ENCODE measurements around the gene MPP1.

The MPP1 gene

DNA sequence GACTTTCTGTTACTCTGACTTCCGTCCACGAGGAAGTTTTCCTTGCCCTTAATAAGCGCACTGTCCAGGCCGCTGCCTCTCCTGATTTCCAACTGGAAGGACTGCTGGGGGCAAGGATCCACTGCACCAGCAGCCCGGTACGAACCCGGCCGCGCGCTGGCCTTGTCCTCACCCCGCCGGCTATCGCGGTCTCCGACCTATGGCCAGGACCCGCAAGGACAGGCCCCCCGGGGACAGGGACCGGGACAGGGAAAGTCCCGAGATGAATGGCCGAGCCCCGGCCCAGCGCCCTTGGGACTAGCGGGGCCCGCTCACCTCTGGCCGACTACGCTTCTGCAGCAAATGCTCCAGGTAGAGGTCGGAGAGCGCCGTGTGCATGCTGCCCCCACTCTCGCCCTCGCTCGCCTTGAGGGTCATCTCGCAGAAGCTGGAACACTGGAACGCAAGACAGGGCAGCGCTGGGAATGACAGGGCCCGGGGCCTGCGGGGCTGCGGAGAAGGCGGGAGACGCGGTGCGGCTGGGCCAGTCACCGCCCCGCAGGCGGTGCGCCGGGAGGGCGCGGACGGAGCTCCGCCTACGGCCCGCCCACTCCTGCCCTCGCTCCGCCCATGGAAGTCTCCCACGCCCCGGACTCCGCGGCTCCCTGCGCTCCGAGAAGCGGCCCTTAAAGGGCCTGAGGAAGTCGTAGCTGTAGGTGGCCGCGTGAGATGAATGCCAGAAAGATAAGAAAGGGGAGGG lies at the start of gene MPP1:
MPP1 (minus strand) TSS at position 529 of the 739 bp plus-strand sequence; CDS start at position 417, 112 bp downstream.
- ChIA-PET CTCF (interaction anchor here (0.6 to 1.0 kb wide), 2 partner anchors 26 to 57 kb away, joined by 3 read pairs; no protein-coding TSS in a partner anchor), POLR2A (interaction anchor here (0.6 to 1.3 kb wide), 5 partner anchors 8 to 209 kb away, joined by 3 to 14 read pairs (median 4); partner anchors contain the start of gene DKC1)
- H3K27ac ChIP-seq (ENCODE audit: extremely low read depth, low read depth, low read length), result peak within 1 kb of the TSS; percentile 63; the same call in 1 of the 2 replicates
- TF ChIP-seq ZFHX2 (tag by site-specific recombination; conservative IDR thresholded peaks at IDR 0.05) (peak; percentile 99), ZIC2 (tag by site-specific recombination; IDR thresholded peaks at IDR 0.05) (peak; percentile 81), KLF8 (tag by site-specific recombination; IDR thresholded peaks at IDR 0.05) (peak; percentile 57; the same call in 1 of the 2 replicates), HOXC10 (CRISPR knock-in tag; IDR thresholded peaks at IDR 0.05) (no peak), KLF9 (tag by site-specific recombination; IDR thresholded peaks at IDR 0.05; ENCODE audit: low read depth) (peak; percentile 36; the same call in 1 of the 2 replicates), ZNF776 (tag by site-specific recombination; IDR thresholded peaks at IDR 0.05; ENCODE audit: borderline replicate concordance) (no peak), BCL11B (tag by site-specific recombination; IDR thresholded peaks at IDR 0.05; ENCODE audit: low read depth) (no peak), ZNF660 (tag by site-specific recombination; IDR thresholded peaks at IDR 0.05) (peak; percentile 65; the same call in 1 of the 2 replicates), SP3 (tag by site-specific recombination; IDR thresholded peaks at IDR 0.05) (peak; percentile 93), ZNF335 (tag by site-specific recombination; conservative IDR thresholded peaks at IDR 0.05) (peak; percentile 58), ZNF341 (tag by site-specific recombination; IDR thresholded peaks at IDR 0.05; ENCODE audit: low read depth) (0 out of 2 replicates have a peak, but pooled peaks have one; percentile 32), ZBTB20 (tag by site-specific recombination; IDR thresholded peaks at IDR 0.05) (peak; percentile 96), SP2 (tag by site-specific recombination; IDR thresholded peaks at IDR 0.05) (peak; percentile 82), ZSCAN18 (tag by site-specific recombination; IDR thresholded peaks at IDR 0.05) (no peak), ZFP69B (tag by site-specific recombination; IDR thresholded peaks at IDR 0.05) (no peak), EGR2 (tag by site-specific recombination; IDR thresholded peaks at IDR 0.05; ENCODE audit: low read depth) (peak; percentile 94), KLF10 (tag by site-specific recombination; IDR thresholded peaks at IDR 0.05) (peak; percentile 55; the same call in 1 of the 2 replicates), KLF1 (tag by site-specific recombination; IDR thresholded peaks at IDR 0.05) (peak; percentile 66; the same call in 1 of the 2 replicates), GLIS2 (tag by site-specific recombination; IDR thresholded peaks at IDR 0.05) (peak; percentile 74), GLIS1 (tag by site-specific recombination; IDR thresholded peaks at IDR 0.05) (peak; percentile 59), ZNF76 (tag by site-specific recombination; IDR thresholded peaks at IDR 0.05; ENCODE audit: borderline replicate concordance, low read depth) (peak; percentile 53; the same call in 1 of the 2 replicates), BCL6B (tag by site-specific recombination; IDR thresholded peaks at IDR 0.05) (no peak), IKZF3 (tag by site-specific recombination; IDR thresholded peaks at IDR 0.05) (0 out of 2 replicates have a peak, but pooled peaks have one; percentile 7), ZNF785 (tag by site-specific recombination; IDR thresholded peaks at IDR 0.05) (no peak), ZBTB8A (tag by site-specific recombination; IDR thresholded peaks at IDR 0.05) (peak; percentile 46; the same call in 1 of the 2 replicates), ZBTB17 (tag by site-specific recombination; IDR thresholded peaks at IDR 0.05) (peak; percentile 35)
- TF ChIP-seq, protein P1, sequence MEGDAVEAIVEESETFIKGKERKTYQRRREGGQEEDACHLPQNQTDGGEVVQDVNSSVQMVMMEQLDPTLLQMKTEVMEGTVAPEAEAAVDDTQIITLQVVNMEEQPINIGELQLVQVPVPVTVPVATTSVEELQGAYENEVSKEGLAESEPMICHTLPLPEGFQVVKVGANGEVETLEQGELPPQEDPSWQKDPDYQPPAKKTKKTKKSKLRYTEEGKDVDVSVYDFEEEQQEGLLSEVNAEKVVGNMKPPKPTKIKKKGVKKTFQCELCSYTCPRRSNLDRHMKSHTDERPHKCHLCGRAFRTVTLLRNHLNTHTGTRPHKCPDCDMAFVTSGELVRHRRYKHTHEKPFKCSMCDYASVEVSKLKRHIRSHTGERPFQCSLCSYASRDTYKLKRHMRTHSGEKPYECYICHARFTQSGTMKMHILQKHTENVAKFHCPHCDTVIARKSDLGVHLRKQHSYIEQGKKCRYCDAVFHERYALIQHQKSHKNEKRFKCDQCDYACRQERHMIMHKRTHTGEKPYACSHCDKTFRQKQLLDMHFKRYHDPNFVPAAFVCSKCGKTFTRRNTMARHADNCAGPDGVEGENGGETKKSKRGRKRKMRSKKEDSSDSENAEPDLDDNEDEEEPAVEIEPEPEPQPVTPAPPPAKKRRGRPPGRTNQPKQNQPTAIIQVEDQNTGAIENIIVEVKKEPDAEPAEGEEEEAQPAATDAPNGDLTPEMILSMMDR (tag by site-specific recombination; IDR thresholded peaks at IDR 0.05), result 0 out of 2 replicates have a peak, but pooled peaks have one; percentile 41
- TF ChIP-seq, protein P2, sequence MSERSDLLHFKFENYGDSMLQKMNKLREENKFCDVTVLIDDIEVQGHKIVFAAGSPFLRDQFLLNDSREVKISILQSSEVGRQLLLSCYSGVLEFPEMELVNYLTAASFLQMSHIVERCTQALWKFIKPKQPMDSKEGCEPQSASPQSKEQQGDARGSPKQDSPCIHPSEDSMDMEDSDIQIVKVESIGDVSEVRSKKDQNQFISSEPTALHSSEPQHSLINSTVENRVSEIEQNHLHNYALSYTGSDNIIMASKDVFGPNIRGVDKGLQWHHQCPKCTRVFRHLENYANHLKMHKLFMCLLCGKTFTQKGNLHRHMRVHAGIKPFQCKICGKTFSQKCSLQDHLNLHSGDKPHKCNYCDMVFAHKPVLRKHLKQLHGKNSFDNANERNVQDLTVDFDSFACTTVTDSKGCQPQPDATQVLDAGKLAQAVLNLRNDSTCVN (tag by site-specific recombination; optimal IDR thresholded peaks at IDR 0.05), result peak; percentile 67
- TF ChIP-seq, protein P3, sequence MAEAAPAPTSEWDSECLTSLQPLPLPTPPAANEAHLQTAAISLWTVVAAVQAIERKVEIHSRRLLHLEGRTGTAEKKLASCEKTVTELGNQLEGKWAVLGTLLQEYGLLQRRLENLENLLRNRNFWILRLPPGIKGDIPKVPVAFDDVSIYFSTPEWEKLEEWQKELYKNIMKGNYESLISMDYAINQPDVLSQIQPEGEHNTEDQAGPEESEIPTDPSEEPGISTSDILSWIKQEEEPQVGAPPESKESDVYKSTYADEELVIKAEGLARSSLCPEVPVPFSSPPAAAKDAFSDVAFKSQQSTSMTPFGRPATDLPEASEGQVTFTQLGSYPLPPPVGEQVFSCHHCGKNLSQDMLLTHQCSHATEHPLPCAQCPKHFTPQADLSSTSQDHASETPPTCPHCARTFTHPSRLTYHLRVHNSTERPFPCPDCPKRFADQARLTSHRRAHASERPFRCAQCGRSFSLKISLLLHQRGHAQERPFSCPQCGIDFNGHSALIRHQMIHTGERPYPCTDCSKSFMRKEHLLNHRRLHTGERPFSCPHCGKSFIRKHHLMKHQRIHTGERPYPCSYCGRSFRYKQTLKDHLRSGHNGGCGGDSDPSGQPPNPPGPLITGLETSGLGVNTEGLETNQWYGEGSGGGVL (tag by site-specific recombination; IDR thresholded peaks at IDR 0.05), result 0 out of 2 replicates have a peak, but pooled peaks have one; percentile 27

More for the DNA sequence above, at the start of gene MPP1:
- H3K9me3 ChIP-seq (ENCODE audit: control insufficient read depth, insufficient read depth, low read depth, low read length), result no peaks in the 10 kb centered on the region
- H3K4me3 ChIP-seq (ENCODE audit: low read depth, low read length), result peak within 1 kb of the TSS; percentile 71
- no peaks in the 10 kb centered on the region for H3K36me3 ChIP-seq (ENCODE audit: control insufficient read depth in 2 of 2, insufficient read depth in 1 of 2, low read length in 2 of 2)
- H3K4me1 ChIP-seq (ENCODE audit: control insufficient read depth, insufficient read depth, low read length), result peaks cover 12% of the 10 kb centered on the region
